Ovary (tissue), 3 donors: ENCODE data around the gene NT5DC4.

ENCODE experiments used
- EP300 ChIP-seq: sonication (generic); formaldehyde crosslinking; IDR thresholded peaks from one replicate; pipeline ENCODE4 v1.6.1; 2017; ENCODE audit warnings: antibody characterized with exemption
- POLR2A ChIP-seq: fragments of 450-650 bp; IDR thresholded peaks from one replicate; pipeline ENCODE4 v1.6.1; 2017; ENCODE audit warnings: antibody characterized with exemption, mild to moderate bottlenecking, moderate library complexity
- TF ChIP-seq, protein P1 (sequence below), 3 donors: fragments of 450-650 bp in 2 of 3; fragments of 200-600 bp in 1 of 3; IDR thresholded peaks; one replicate each; pipeline versions ENCODE4 v1.5.1 to v1.8.0; 2016 to 2022; ENCODE audit warnings: antibody characterized with exemption in 3 of 3, mild to moderate bottlenecking in 1 of 3
- donor health status: DM: no; HTN: no; CAD: no.

DNA sequence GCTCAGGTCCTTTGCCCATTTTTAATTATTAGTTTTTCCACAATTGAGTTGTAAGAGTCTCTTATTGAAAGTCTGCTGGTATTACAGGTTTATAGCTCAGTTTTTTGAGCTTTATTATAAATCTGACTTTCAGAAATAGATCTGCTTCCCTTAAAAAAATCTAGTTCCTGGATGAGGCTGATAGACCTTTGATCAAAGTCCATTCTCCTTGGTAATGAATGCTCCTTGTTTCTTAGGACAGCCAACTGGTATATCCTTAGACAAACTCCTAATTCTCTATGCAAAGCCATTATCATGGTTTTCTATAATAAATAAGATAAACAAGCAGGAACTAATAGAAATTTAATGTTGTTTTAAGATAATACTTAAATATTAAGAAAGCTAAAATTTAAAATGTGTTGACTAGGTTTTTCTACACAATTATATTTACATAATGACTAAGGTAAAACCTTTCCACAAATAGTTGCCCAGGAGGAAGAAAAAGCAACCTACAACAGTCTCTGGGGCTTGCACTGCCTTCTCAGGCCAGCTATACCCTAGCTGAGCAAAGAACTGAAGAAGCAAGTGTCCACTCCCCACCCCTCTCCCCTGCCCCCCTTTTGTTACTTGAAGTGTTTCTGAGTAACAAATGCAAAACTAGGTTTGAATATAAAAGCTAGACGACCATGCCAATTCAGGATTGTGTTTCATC, 16.9 kb downstream of the NT5DC4 start:
- no peak for TF ChIP-seq POLR2A
- TF ChIP-seq, protein P1, sequence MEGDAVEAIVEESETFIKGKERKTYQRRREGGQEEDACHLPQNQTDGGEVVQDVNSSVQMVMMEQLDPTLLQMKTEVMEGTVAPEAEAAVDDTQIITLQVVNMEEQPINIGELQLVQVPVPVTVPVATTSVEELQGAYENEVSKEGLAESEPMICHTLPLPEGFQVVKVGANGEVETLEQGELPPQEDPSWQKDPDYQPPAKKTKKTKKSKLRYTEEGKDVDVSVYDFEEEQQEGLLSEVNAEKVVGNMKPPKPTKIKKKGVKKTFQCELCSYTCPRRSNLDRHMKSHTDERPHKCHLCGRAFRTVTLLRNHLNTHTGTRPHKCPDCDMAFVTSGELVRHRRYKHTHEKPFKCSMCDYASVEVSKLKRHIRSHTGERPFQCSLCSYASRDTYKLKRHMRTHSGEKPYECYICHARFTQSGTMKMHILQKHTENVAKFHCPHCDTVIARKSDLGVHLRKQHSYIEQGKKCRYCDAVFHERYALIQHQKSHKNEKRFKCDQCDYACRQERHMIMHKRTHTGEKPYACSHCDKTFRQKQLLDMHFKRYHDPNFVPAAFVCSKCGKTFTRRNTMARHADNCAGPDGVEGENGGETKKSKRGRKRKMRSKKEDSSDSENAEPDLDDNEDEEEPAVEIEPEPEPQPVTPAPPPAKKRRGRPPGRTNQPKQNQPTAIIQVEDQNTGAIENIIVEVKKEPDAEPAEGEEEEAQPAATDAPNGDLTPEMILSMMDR (IDR thresholded peaks at IDR 0.05) = no peak
- no peak for TF ChIP-seq EP300
